Ascending aorta (tissue), 2 donors: ENCODE data around the gene SLC22A3. TPM values are rescaled to one million over a fixed set of nuclear protein-coding genes. Genes with fewer than 3 reads are reported as not detected.

Experiments
- DNase-seq, 2 donors: peaks; one replicate each; pipeline ENCODE4 v3.0.0-alpha.2; 2019; ENCODE audit warnings: low spot score in 2 of 2
- H3K27ac ChIP-seq, 2 donors: fragments of 200-600 bp; sonication (generic); one replicate each; pipeline ENCODE4 v1.5.1; 2016 to 2017; ENCODE audit warnings: mild to moderate bottlenecking in 1 of 2
- H3K27me3 ChIP-seq: fragments of 200-600 bp; sonication (generic); one replicate; pipeline ENCODE4 v1.5.1; 2017
- H3K36me3 ChIP-seq, 2 donors: fragments of 200-600 bp; sonication (generic); one replicate each; pipeline ENCODE4 v1.5.1; 2016
- H3K4me1 ChIP-seq, 2 donors: fragments of 200-600 bp; sonication (generic); one replicate each; pipeline ENCODE4 v1.5.1; 2016 to 2017; ENCODE audit warnings: mild to moderate bottlenecking in 1 of 2
- H3K4me3 ChIP-seq, 2 donors: fragments of 200-600 bp; sonication (generic); one replicate each; pipeline ENCODE4 v1.5.1; 2016 to 2017; ENCODE audit warnings: mild to moderate bottlenecking in 1 of 2
- H3K9me3 ChIP-seq, 2 donors: fragments of 200-600 bp; sonication (generic); one replicate each; pipeline ENCODE4 v1.5.1; 2016
- intact Hi-C: fragments of 100-400 bp; cut with DNase I; formaldehyde crosslinking; loops from one replicate; pipeline ENCODE4 v1.15.1; 2023
- total RNA-seq: library from RNA; depleted of rRNA; stranded (reverse); fragments of >200 nt; gene quantifications from one replicate; pipeline ENCODE4 v1.1.0, GENCODE V29; 2016
- TF ChIP-seq, protein P1 (sequence below), 3 experiments: fragments of 200-600 bp in 2 of 3; fragments of 450-650 bp in 1 of 3; sonication (generic) in 2 of 3; IDR thresholded peaks; one replicate each; pipeline ENCODE4 v1.5.1; 2016 to 2019; ENCODE audit warnings: antibody characterized with exemption in 3 of 3, mild to moderate bottlenecking in 1 of 3, moderate library complexity in 1 of 3

The SLC22A3 gene
- total RNA-seq, 1 donor from 2014 or later: 29.6 TPM

DNA sequence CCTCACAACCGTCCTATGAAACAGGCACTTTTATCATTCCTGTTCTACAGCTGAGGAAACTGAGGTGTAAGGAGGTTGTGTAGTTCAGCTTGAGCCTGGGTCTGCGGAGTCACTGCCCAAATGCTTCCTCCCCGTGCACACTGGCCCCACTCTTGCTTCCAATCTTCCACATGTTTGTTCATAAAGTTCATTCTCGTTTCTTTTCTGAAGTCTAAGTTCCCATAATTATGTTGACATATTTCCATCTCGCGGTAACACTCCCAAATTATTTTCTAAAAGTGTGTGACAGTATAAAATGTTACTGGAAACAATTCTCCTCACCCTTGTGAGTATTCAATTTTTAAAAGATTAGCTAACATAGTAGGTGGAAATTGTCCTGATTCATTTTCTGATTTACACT lies 106.9 kb downstream of the SLC22A3 start:
- peaks cover 9 to 17% of the 10 kb centered on the region in 2 donors for H3K36me3 ChIP-seq
- TF ChIP-seq, protein P1, sequence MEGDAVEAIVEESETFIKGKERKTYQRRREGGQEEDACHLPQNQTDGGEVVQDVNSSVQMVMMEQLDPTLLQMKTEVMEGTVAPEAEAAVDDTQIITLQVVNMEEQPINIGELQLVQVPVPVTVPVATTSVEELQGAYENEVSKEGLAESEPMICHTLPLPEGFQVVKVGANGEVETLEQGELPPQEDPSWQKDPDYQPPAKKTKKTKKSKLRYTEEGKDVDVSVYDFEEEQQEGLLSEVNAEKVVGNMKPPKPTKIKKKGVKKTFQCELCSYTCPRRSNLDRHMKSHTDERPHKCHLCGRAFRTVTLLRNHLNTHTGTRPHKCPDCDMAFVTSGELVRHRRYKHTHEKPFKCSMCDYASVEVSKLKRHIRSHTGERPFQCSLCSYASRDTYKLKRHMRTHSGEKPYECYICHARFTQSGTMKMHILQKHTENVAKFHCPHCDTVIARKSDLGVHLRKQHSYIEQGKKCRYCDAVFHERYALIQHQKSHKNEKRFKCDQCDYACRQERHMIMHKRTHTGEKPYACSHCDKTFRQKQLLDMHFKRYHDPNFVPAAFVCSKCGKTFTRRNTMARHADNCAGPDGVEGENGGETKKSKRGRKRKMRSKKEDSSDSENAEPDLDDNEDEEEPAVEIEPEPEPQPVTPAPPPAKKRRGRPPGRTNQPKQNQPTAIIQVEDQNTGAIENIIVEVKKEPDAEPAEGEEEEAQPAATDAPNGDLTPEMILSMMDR (IDR thresholded peaks at IDR 0.05): peak in 1 of 3 experiments; percentile 2
- no peaks in the 10 kb centered on the region for H3K27me3 ChIP-seq
- H3K27ac ChIP-seq: peak overlapping the region; percentile 32 to 51
- no peak overlapping the region for H3K4me3 ChIP-seq
- no peaks in the 10 kb centered on the region for H3K9me3 ChIP-seq
- intact Hi-C loops: loop anchor here (2.0 to 10.0 kb wide), 4 partner anchors 53 to 590 kb away; no protein-coding TSS in a partner anchor
- no peak for DNase-seq
- peaks cover 0 to 8% of the 10 kb centered on the region in 2 donors for H3K4me1 ChIP-seq

DNA sequence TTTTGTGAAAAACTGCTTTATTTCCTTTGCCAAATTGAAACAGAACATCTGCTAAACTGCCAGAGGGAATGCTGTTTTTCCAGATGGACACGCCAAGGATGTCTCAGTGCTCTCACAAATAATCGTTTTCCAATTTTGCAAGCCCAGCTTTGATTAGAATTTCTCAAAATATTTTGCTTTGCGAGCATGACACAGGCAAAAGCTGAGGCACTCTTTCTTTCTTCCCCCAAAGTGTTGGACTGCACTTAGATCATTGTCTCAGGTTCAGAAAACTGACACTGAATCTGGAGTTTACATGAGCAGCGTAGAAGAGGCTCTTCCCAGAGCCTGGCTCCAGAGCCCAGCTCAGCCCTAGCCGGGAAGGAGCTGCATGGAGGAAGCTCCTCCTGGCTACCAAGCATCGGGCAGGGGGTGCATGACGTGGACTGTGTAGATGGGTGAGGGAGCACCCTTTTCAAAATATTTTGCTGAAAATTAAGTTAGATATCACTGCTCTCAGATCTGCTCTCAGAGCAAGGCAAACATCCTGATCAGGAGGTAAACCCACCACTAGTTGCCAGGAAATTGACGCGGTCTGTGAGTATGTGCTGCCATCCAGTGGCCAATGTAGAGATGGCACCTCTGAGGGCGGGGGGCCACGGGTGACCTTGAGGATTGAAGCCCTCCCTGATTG lies 107.5 kb downstream of the SLC22A3 start:
- peak in 1 of 2 donors; percentile 81 for DNase-seq
- TF ChIP-seq, protein P1 (IDR thresholded peaks at IDR 0.05): peak; percentile 95 to 98 (median 95)
- Histone ChIP-seq H3K36me3 (peaks cover 9 to 14% of the 10 kb centered on the region in 2 donors), H3K4me1 (peaks cover 0 to 8% of the 10 kb centered on the region in 2 donors), H3K4me3 (peak overlapping the region in 1 of 2 donors; percentile 10), H3K27me3 (no peaks in the 10 kb centered on the region), H3K27ac (peak overlapping the region; percentile 32 to 51), H3K9me3 (no peaks in the 10 kb centered on the region)
- intact Hi-C loops: loop anchor here (1.0 to 10.0 kb wide), 6 partner anchors 53 to 591 kb away; no protein-coding TSS in a partner anchor

DNA sequence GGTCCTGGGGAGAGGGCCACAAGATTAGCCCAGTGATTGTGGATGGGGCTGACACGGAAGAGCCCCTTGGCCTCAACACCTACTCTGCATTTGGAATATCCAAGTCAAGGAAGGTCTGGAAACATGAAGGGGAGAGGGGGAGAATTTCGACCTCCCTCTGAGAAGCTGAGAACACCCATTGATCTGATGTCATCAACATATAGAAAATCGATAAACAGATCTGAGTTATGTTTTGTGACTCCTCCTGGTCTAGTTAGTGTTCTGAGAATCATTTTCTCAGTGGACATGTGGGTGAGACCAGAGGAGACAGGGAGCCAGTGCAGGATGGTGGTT lies 108.0 kb downstream of the SLC22A3 start:
- Histone ChIP-seq H3K4me3 (no peak overlapping the region), H3K27me3 (no peaks in the 10 kb centered on the region), H3K4me1 (peaks cover 0 to 8% of the 10 kb centered on the region in 2 donors), H3K36me3 (peaks cover 5 to 9% of the 10 kb centered on the region in 2 donors), H3K9me3 (no peaks in the 10 kb centered on the region), H3K27ac (no peak overlapping the region)
- DNase-seq: no peak
- intact Hi-C loops: loop anchor here (1.0 to 10.0 kb wide), 5 partner anchors 54 to 591 kb away; no protein-coding TSS in a partner anchor
- TF ChIP-seq, protein P1 (IDR thresholded peaks at IDR 0.05): no peak

DNA sequence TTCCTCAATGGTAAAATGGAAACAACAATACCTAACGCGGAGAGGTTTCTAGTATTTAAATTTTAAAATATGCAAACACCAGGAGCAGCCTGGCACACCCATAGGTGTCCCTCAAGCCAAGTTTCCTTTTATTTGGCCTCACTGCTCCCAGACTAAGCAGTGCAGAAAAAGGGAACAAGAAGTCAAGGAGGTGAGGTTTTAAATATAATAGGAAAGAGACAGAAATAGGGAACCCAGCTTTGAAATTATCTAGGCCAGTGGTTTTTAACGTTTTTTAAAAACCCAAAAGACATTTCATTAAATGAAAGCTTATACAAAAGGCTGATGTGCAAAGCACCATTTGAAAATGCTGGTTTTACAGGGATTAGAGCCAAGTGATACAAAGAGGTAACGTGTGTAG lies 109.6 kb downstream of the SLC22A3 start:
- intact Hi-C loops: loop anchor here (5.0 to 10.0 kb wide), 3 partner anchors 56 to 593 kb away; no protein-coding TSS in a partner anchor
- no peaks in the 10 kb centered on the region for H3K9me3 ChIP-seq
- no peak for DNase-seq
- no peak overlapping the region for H3K27ac ChIP-seq
- no peak overlapping the region for H3K4me3 ChIP-seq
- H3K36me3 ChIP-seq: no peaks in the 10 kb centered on the region
- TF ChIP-seq, protein P1 (IDR thresholded peaks at IDR 0.05): no peak
- H3K4me1 ChIP-seq: peaks cover 0 to 8% of the 10 kb centered on the region in 2 donors
- H3K27me3 ChIP-seq: no peaks in the 10 kb centered on the region

DNA sequence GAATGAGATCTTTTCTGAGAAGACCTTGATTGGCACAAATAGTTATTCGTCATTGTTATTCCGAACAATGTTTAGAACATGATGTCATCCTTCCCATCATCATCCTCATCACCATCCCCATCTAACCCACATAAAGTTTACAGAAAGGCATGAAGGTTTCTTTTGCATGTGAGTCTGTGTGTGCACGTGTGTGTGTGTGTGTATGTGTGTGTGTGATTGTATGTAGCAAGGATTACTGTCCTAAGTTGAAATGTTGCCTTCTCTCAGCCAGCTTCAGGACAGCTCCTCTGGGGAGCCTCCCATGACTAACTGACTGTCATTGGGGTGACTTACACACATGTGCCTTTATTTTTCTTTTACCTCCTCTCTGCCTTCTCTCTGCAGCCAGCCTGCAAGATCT lies 113.5 kb downstream of the SLC22A3 start:
- Histone ChIP-seq H3K27ac (no peak overlapping the region), H3K9me3 (no peaks in the 10 kb centered on the region), H3K36me3 (no peaks in the 10 kb centered on the region), H3K4me3 (no peak overlapping the region), H3K27me3 (no peaks in the 10 kb centered on the region), H3K4me1 (no peaks in the 10 kb centered on the region)
- DNase-seq: no peak
- intact Hi-C loops: no loop called here
- TF ChIP-seq, protein P1 (IDR thresholded peaks at IDR 0.05): no peak
